HCT116 (cell line): ENCODE measurements around the gene GNLY. TPM values are rescaled to one million over a fixed set of nuclear protein-coding genes. Genes with fewer than 3 reads are reported as not detected.
A peak's percentile ranks its signal among the peaks of the same experiment; 100 is the strongest.

Experiments used
- ATAC-seq: fragments of 200-7000 bp; cut with Tn5 transposase; 2 replicates; pipeline ENCODE4 v1.9.1; 2020; ENCODE audit warnings: mild to moderate bottlenecking, moderate library complexity
- BruUV-seq: library from RNA; stranded (reverse); fragments of 400-500 nt; replicated peaks from 2 replicates; lab custom pipeline; 2021; lab: Mats Ljungman, UMichigan
- CTCF ChIA-PET: fragments of 300-600 bp; sonication (Branson Sonifier 250); formaldehyde crosslinking; loops from one replicate; lab custom pipeline; 2021; ENCODE audit warnings: antibody characterized with exemption; lab: Charles Lee
- POLR2A ChIA-PET: fragments of 300-600, 350-600 bp; sonication (Branson Sonifier 250); formaldehyde crosslinking; loops from one replicate; lab custom pipeline; 2021; ENCODE audit warnings: antibody characterized with exemption; lab: Charles Lee
- RAD21 ChIA-PET, 2 experiments: fragments of 300-600 bp; sonication (Branson Sonifier 250); formaldehyde crosslinking; loops; one replicate each; lab custom pipeline; 2023; ENCODE audit warnings: low total read pairs in 2 of 2; ENCODE audit not compliant: uncharacterized antibody in 2 of 2, unreplicated experiment in 2 of 2, low non-redundant PET in 1 of 2; lab: Charles Lee
- DNase-seq: peaks from one replicate; pipeline ENCODE4 v3.0.0-alpha.2; 2010; ENCODE audit warnings: low read depth, low spot score
- H2AFZ ChIP-seq: fragments of 200-600 bp; shearing (Covaris generic), sonication (generic); 2 replicates; pipeline ENCODE4 v1.6.1; 2017; ENCODE audit warnings: low read depth, mixed run types, mixed read lengths, antibody characterized with exemption, low read length; ENCODE audit not compliant: poor library complexity, severe bottlenecking
- H3K27ac ChIP-seq: 2 replicates; pipeline ENCODE4 v1.5.1; 2012; ENCODE audit warnings: low read depth, low read length
- H3K27me3 ChIP-seq: fragments of 200-600 bp; sonication (generic); 2 replicates; pipeline ENCODE4 v1.6.1; 2016; ENCODE audit warnings: mixed run types, low read length, mixed read lengths; ENCODE audit not compliant: insufficient read depth
- H3K36me3 ChIP-seq, 2 experiments: fragments of 200-500 bp in 1 of 2; fragments of 200-600 bp in 1 of 2; sonication (Bioruptor generic) in 1 of 2; sonication (generic) in 1 of 2; 2 replicates each; pipeline versions ENCODE4 v1.5.1 to v1.6.1; 2014 to 2016; ENCODE audit warnings: low read length in 2 of 2, inconsistent platforms in 1 of 2, mixed read lengths in 1 of 2, mixed run types in 1 of 2; ENCODE audit not compliant: insufficient read depth in 2 of 2, control insufficient read depth in 1 of 2
- H3K4me1 ChIP-seq, 2 experiments: fragments of 200-600 bp in 1 of 2; sonication (generic) in 1 of 2; 2 replicates each; pipeline versions ENCODE4 v1.5.1 to v1.6.1; 2012 to 2017; ENCODE audit warnings: low read length in 2 of 2, inconsistent platforms in 1 of 2, mild to moderate bottlenecking in 1 of 2, mixed read lengths in 1 of 2, mixed run types in 1 of 2, moderate library complexity in 1 of 2; ENCODE audit not compliant: insufficient read depth in 2 of 2, control insufficient read depth in 1 of 2
- H3K4me2 ChIP-seq: fragments of 200-600 bp; sonication (generic); 2 replicates; pipeline ENCODE4 v1.6.1; 2017; ENCODE audit warnings: mixed run types, low read length, mixed read lengths
- H3K4me3 ChIP-seq, 2 experiments: fragments of 200-600 bp in 1 of 2; sonication (generic) in 1 of 2; replicated peaks in 1 of 2; 2 replicates each; pipeline ENCODE4 v1.5.1; 2011 to 2016; ENCODE audit warnings: low read length in 2 of 2, control low read depth in 1 of 2, low read depth in 1 of 2, mild to moderate bottlenecking in 1 of 2, mixed read lengths in 1 of 2, mixed run types in 1 of 2
- H3K79me2 ChIP-seq: fragments of 200-600 bp; sonication (generic); 2 replicates; pipeline ENCODE4 v1.6.1; 2017; ENCODE audit warnings: mild to moderate bottlenecking, mixed run types, low read length, moderate library complexity, mixed read lengths; ENCODE audit not compliant: insufficient read depth
- H3K9ac ChIP-seq: fragments of 200-600 bp; sonication (generic); 2 replicates; pipeline ENCODE4 v1.6.1; 2016; ENCODE audit warnings: low read length, mixed read lengths
- H3K9me2 ChIP-seq: fragments of 200-600 bp; sonication (generic), shearing (Covaris generic); 2 replicates; pipeline ENCODE4 v1.6.1; 2017; ENCODE audit warnings: mixed run types, mild to moderate bottlenecking, moderate library complexity; ENCODE audit not compliant: insufficient read depth
- H3K9me3 ChIP-seq, 2 experiments: fragments of 200-500 bp in 1 of 2; fragments of 200-600 bp in 1 of 2; sonication (Bioruptor generic) in 1 of 2; sonication (generic) in 1 of 2; 2 replicates each; pipeline ENCODE4 v1.6.1; 2014 to 2017; ENCODE audit warnings: low read length in 2 of 2, mixed read lengths in 2 of 2, inconsistent platforms in 1 of 2, low read depth in 1 of 2, mild to moderate bottlenecking in 1 of 2, mixed run types in 1 of 2, moderate library complexity in 1 of 2; ENCODE audit not compliant: control insufficient read depth in 1 of 2, insufficient read depth in 1 of 2
- H4K20me1 ChIP-seq: fragments of 200-600 bp; sonication (generic), shearing (Covaris generic); 2 replicates; pipeline ENCODE4 v1.6.1; 2017; ENCODE audit warnings: mixed run types, mild to moderate bottlenecking, moderate library complexity; ENCODE audit not compliant: insufficient read depth
- CBX3 ChIP-seq: IDR thresholded peaks from 2 replicates; pipeline ENCODE4 v1.6.1; 2012; ENCODE audit warnings: low read depth
- EGR1 ChIP-seq: IDR thresholded peaks from 2 replicates; pipeline ENCODE4 v1.6.1; 2012; ENCODE audit warnings: low read depth
- ELF1 ChIP-seq: IDR thresholded peaks from 2 replicates; pipeline ENCODE4 v1.6.1; 2012; ENCODE audit warnings: low read depth, borderline replicate concordance
- EZH2 ChIP-seq: fragments of 200-600 bp; sonication (generic); IDR thresholded peaks from 2 replicates; pipeline ENCODE4 v1.6.1; 2017; ENCODE audit warnings: antibody characterized with exemption, mixed run types
- EZH2phosphoT487 ChIP-seq: fragments of 200-600 bp; IDR thresholded peaks from 2 replicates; pipeline ENCODE4 v1.6.1; 2018; ENCODE audit warnings: antibody characterized with exemption, borderline replicate concordance
- FOSL1 ChIP-seq: IDR thresholded peaks from 2 replicates; pipeline ENCODE4 v1.6.1; 2012; ENCODE audit warnings: low read depth
- JUND ChIP-seq: IDR thresholded peaks from 2 replicates; pipeline ENCODE4 v1.6.1; 2012
- RAD21 ChIP-seq: IDR thresholded peaks from 2 replicates; pipeline ENCODE4 v1.6.1; 2012; ENCODE audit warnings: low read depth, mild to moderate bottlenecking
- YY1 ChIP-seq: IDR thresholded peaks from 2 replicates; pipeline ENCODE4 v1.6.1; 2011; ENCODE audit warnings: low read length, low read depth, moderate library complexity, mild to moderate bottlenecking; ENCODE audit not compliant: insufficient replicate concordance; ENCODE audit errors: extremely low read depth
- ZNF274 ChIP-seq: fragments of 200-500 bp; sonication (Bioruptor generic); IDR thresholded peaks from 2 replicates; pipeline ENCODE4 v1.6.1; 2014; ENCODE audit warnings: mild to moderate bottlenecking, low read depth, low read length, inconsistent platforms
- intact Hi-C: fragments of 100-400 bp; cut with micrococcal nuclease; formaldehyde crosslinking; loops from 2 replicates; pipeline ENCODE4 v1.10.0; 2022
- total RNA-seq: library from RNA; stranded (reverse); gene quantifications from one replicate; pipeline ENCODE4 v1.2.1, GENCODE V29; 2021; ENCODE audit not compliant: unreplicated experiment
- TF ChIP-seq, protein P1 (sequence below), 3 experiments: fragments of 200-600 bp in 1 of 3; sonication (generic) in 1 of 3; IDR thresholded peaks in 2 of 3; conservative IDR thresholded peaks in 1 of 3; 2 replicates each; pipeline ENCODE4 v1.5.1; 2012 to 2017; ENCODE audit warnings: low read depth in 2 of 3, low read length in 2 of 3, antibody characterized with exemption in 1 of 3, borderline replicate concordance in 1 of 3, control low read depth in 1 of 3, mild to moderate bottlenecking in 1 of 3, mixed read lengths in 1 of 3, mixed run types in 1 of 3, moderate library complexity in 1 of 3; ENCODE audit not compliant: insufficient read depth in 1 of 3
- TF ChIP-seq, protein P2 (sequence below): IDR thresholded peaks from 2 replicates; pipeline ENCODE4 v1.6.1; 2012

The GNLY gene
- total RNA-seq, 1 experiment from 2014 or later, result 0.74 TPM

DNA sequence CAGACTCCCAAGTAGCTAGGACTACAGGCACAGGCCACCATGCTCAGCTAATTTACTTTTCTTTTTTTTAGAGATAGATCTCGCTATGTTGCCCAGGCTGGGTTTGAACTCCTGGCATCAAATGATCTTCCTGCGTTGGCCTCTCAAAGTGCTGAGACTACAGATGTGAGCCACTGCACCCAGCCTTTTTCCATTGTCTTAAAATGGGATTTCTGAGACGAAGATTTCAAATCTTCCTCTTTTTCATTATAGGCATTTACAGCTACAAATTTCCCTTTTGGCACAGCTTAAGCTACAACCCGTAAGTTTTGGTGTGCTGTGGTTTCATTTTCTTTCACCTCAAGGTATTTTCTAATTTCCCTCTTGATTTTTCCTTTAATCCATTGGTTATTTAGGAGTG lies 8.6 kb downstream of the GNLY start:
- POLR2A ChIA-PET, result no interaction called here
- no peak overlapping the region for H3K4me3 ChIP-seq
- CTCF ChIA-PET, result interaction anchor here (0.7 kb wide), 1 partner anchor 10 kb away, joined by 3 read pairs; no protein-coding TSS in a partner anchor
- H2AFZ ChIP-seq, result no peak overlapping the region
- no peak overlapping the region for H3K27ac ChIP-seq
- TF ChIP-seq EZH2phosphoT487 (no peak), RAD21 (no peak), ZNF274 (no peak), FOSL1 (no peak), YY1 (no peak), EZH2 (no peak), CBX3 (no peak), ELF1 (no peak), EGR1 (no peak), JUND (no peak)
- TF ChIP-seq, protein P1, sequence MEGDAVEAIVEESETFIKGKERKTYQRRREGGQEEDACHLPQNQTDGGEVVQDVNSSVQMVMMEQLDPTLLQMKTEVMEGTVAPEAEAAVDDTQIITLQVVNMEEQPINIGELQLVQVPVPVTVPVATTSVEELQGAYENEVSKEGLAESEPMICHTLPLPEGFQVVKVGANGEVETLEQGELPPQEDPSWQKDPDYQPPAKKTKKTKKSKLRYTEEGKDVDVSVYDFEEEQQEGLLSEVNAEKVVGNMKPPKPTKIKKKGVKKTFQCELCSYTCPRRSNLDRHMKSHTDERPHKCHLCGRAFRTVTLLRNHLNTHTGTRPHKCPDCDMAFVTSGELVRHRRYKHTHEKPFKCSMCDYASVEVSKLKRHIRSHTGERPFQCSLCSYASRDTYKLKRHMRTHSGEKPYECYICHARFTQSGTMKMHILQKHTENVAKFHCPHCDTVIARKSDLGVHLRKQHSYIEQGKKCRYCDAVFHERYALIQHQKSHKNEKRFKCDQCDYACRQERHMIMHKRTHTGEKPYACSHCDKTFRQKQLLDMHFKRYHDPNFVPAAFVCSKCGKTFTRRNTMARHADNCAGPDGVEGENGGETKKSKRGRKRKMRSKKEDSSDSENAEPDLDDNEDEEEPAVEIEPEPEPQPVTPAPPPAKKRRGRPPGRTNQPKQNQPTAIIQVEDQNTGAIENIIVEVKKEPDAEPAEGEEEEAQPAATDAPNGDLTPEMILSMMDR (IDR thresholded peaks at IDR 0.05 in 2 of 3, conservative IDR thresholded peaks at IDR 0.05 in 1 of 3; ENCODE audit: borderline replicate concordance in 1 of 3, insufficient read depth in 1 of 3, low read depth in 2 of 3, low read length in 2 of 3), result no peak
- TF ChIP-seq, protein P2, sequence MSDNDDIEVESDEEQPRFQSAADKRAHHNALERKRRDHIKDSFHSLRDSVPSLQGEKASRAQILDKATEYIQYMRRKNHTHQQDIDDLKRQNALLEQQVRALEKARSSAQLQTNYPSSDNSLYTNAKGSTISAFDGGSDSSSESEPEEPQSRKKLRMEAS, result no peak
- no peaks in the 10 kb centered on the region for H3K27me3 ChIP-seq
- H4K20me1 ChIP-seq, result no peaks in the 10 kb centered on the region
- BruUV-seq, result no TSS peak
- H3K9me3 ChIP-seq, result no peaks in the 10 kb centered on the region
- H3K9me2 ChIP-seq, result no peaks in the 10 kb centered on the region
- H3K4me1 ChIP-seq, result peaks cover 17 to 39% of the 10 kb centered on the region in 2 experiments
- DNase-seq, result no peak
- no peaks in the 10 kb centered on the region for H3K36me3 ChIP-seq
- H3K4me2 ChIP-seq, result peak overlapping the region; percentile 52
- RAD21 ChIA-PET, result no interaction called here
- intact Hi-C loops, result no loop called here
- no peak for ATAC-seq
- no peaks in the 10 kb centered on the region for H3K79me2 ChIP-seq
- H3K9ac ChIP-seq, result no peak overlapping the region
